Effector memory CD8-positive, alpha-beta T cell (primary cell): ENCODE results near the gene NAPA.
"Not testable (repeated sequence)": the region's sequence is repeated elsewhere in the genome, so short reads cannot be mapped to it uniquely, and the experiment has no call there.

ENCODE experiments used
- ATAC-seq: fragments of 150-1000 bp; cut with Tn5 transposase; replicated peaks from 2 replicates; pipeline ENCODE4 v1.10.0; 2021; ENCODE audit warnings: mild to moderate bottlenecking, moderate library complexity
- DNase-seq, 3 experiments: peaks; one replicate each; pipeline ENCODE4 v3.0.0; 2021
- H3K27ac Mint-ChIP-seq, 2 donors: one replicate each; pipeline ENCODE4 v1.8.0; 2022; ENCODE audit warnings: mild to moderate bottlenecking in 2 of 2, mixed read lengths in 2 of 2, moderate library complexity in 2 of 2
- H3K27me3 Mint-ChIP-seq, 2 donors: one replicate each; pipeline ENCODE4 v1.8.0; 2022; ENCODE audit warnings: mixed read lengths in 2 of 2
- H3K36me3 Mint-ChIP-seq: one replicate; pipeline ENCODE4 v1.8.0; 2022; ENCODE audit warnings: mild to moderate bottlenecking, moderate library complexity, mixed read lengths; ENCODE audit not compliant: insufficient read depth
- H3K4me1 Mint-ChIP-seq, 2 donors: one replicate each; pipeline ENCODE4 v1.8.0; 2022; ENCODE audit warnings: low read depth in 2 of 2, mixed read lengths in 2 of 2
- H3K4me3 Mint-ChIP-seq, 2 donors: one replicate each; pipeline ENCODE4 v1.8.0; 2022; ENCODE audit warnings: mild to moderate bottlenecking in 2 of 2, mixed read lengths in 2 of 2, moderate library complexity in 2 of 2
- H3K9me3 Mint-ChIP-seq, 2 donors: one replicate each; pipeline ENCODE4 v1.8.0; 2022; ENCODE audit warnings: mixed read lengths in 2 of 2

Gene NAPA

DNA sequence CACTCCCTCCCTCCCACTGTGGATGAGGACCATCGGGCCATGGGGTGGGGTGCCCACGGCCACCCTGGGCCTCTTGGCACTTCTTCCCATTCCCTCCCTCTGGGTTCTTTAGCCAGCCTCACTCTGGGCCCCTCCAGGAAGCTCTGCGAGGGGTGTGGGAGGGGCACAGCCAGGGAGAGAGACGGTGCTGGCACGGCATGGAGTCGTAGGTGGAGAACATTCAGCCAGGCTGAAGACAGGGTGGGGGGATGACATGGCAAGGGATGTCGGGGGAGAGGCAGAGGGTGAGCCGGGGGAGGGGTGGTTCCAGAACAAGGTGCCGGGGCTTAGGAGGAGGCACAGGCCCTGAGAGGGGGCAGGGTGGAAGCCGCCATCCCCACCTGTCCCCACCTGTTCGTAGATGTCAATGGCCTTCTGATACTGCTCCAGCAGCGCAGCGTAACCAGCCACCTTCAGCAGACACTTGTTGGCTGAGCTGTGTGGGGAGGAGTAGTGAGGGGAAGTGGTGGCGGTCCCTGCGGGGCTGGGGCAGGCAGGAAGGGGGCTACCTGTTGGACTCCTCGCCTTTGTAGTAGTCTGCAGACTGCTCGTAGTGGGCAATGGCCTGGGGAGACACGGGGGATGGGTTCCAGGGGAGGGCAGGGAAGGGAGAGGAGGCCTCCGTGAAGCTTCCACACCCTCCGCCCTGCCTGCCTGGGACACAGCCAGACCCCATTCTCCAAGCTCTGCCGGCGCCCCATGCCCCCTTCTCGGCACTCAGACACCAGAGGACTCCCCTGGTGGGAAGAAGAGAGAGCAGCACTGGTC, 22.1 kb downstream of the NAPA start:
- peaks cover 5 to 17% of the 10 kb centered on the region in 2 donors for H3K4me1 Mint-ChIP-seq
- DNase-seq (no peak), ATAC-seq (no peak)
- H3K9me3 Mint-ChIP-seq = no peaks in the 10 kb centered on the region
- no peak overlapping the region for H3K4me3 Mint-ChIP-seq
- H3K27ac Mint-ChIP-seq = peak overlapping the region; percentile 72 to 83
- no peaks in the 10 kb centered on the region for H3K27me3 Mint-ChIP-seq
- peaks cover 81% of the 10 kb centered on the region for H3K36me3 Mint-ChIP-seq

DNA sequence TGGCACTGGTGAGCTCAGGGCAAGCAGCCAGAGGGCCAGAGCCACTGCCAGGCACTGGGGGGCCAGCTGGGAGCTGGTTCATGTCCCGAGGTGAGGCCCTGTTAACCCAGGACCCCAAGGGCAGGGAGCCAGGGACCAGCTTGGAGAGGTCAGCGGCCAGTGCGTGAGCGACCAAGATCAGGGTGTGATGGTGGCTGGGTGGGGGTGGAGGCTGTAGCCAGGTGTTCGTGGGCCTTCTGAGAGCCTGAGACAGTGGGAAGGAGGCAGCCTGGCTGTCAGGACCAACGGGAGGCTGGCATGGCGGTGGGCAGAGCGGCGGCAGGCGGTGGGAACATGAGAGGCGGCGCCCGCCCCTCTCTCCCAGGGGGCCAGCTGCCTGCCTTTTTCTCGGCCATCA, 22.7 kb downstream of the NAPA start:
- peak overlapping the region in 1 of 2 donors; percentile 72 for H3K27ac Mint-ChIP-seq
- no peak for DNase-seq
- H3K36me3 Mint-ChIP-seq = peaks cover 81% of the 10 kb centered on the region
- ATAC-seq = no peak
- H3K27me3 Mint-ChIP-seq = no peaks in the 10 kb centered on the region
- peaks cover 5 to 17% of the 10 kb centered on the region in 2 donors for H3K4me1 Mint-ChIP-seq
- H3K4me3 Mint-ChIP-seq = no peak overlapping the region
- H3K9me3 Mint-ChIP-seq = no peaks in the 10 kb centered on the region

DNA sequence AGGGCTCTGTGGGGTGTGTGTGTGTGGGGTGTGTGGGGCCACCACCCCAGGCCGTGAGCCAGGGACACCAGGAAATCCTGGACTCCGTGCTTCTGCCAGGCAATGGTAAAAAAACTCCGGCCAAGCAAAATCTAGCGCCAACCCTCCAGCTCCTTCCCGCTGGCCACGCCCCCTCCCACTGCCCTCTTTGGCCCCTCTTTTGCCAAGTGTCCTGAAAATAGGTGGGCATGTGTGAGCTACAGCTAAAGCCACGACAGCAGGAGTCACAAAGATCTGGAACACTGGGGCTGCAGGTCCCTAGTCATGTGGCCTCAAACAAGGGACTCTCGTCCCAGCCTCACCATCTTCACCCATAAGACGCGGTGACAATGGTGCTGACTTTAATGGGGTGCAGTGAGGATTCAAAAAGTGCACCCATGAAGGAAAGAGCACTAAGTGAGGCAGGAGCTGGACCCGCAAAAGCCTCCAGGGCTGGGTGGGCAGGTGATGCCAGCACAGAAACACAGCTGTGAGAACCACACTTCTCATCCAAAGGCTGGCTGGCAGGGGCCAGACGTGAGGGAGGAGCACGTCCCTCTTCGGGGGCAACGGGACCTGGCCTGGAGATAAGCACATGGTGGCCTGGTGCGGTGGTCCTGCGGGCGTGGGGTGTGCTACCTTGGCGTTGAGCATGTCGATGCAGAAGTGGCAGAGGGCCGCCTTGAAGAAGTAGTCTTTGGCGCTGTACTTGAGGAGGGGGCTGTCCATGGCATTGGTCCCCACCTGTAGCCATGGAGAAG, 23.3 kb downstream of the NAPA start:
- ATAC-seq = no peak
- Mint-ChIP-seq H3K9me3 (no peaks in the 10 kb centered on the region), H3K4me1 (peaks cover 7 to 17% of the 10 kb centered on the region in 2 donors), H3K36me3 (peaks cover 85% of the 10 kb centered on the region), H3K4me3 (no peak overlapping the region), H3K27me3 (no peaks in the 10 kb centered on the region), H3K27ac (peak overlapping the region in 1 of 2 donors; percentile 72)
- DNase-seq = no peak

DNA sequence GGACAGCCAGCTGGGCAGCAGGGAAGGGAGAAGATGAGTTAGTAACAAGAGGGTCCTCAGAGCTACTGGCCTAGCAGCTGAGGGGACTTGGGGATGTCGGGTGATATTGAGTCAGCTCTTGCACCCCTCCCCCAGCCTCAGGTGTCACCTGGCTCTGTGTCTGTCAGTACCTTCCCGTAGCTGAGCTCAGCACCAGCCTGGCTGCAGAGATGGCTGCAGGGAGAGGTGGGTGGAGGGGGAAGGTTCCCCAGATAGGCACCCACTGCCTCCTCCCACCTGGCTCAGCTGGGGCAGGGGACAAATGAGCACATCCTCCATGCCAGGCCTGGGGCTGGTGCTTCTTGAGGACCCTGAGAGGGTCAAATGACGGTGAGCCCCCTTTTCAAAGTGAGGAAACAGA, 24.0 kb downstream of the NAPA start:
- H3K4me3 Mint-ChIP-seq = no peak overlapping the region

DNA sequence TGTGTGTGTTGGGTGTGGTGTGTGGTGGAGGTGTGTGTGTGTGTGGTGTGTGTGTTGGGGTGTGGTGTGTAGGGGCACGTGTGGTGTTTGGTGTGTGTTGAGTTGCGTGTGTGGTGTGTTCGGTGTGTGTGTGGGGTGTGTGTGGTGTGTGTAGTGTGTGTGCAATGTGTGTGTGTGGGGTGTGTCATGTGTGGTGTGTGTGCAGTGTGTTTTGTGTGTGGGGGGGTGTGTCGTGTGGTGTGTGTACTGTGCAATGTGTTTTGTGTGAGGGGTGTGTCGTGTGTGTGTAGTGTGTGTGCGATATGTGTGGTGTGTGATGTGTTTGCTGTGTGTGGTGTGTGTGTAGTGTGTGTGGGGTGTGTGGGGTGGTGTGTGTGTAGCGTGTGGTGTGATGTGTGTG, 24.8 kb downstream of the NAPA start:
- no peak for ATAC-seq
- no peaks in the 10 kb centered on the region for H3K9me3 Mint-ChIP-seq
- H3K4me1 Mint-ChIP-seq = peaks cover 9 to 12% of the 10 kb centered on the region in 2 donors
- H3K36me3 Mint-ChIP-seq = peaks cover 91% of the 10 kb centered on the region
- no peak for DNase-seq
- H3K27ac Mint-ChIP-seq = peak overlapping the region; percentile 11 to 67
- H3K4me3 Mint-ChIP-seq = no peak overlapping the region
- H3K27me3 Mint-ChIP-seq = no peaks in the 10 kb centered on the region

More for the DNA sequence above, 24.0 kb downstream of the NAPA start:
- no peak for DNase-seq
- peaks cover 88% of the 10 kb centered on the region for H3K36me3 Mint-ChIP-seq
- peaks cover 7 to 12% of the 10 kb centered on the region in 2 donors for H3K4me1 Mint-ChIP-seq
- H3K27me3 Mint-ChIP-seq = no peaks in the 10 kb centered on the region
- no peaks in the 10 kb centered on the region for H3K9me3 Mint-ChIP-seq
- peak overlapping the region; percentile 11 to 39 for H3K27ac Mint-ChIP-seq
- peak; percentile 18 for ATAC-seq

DNA sequence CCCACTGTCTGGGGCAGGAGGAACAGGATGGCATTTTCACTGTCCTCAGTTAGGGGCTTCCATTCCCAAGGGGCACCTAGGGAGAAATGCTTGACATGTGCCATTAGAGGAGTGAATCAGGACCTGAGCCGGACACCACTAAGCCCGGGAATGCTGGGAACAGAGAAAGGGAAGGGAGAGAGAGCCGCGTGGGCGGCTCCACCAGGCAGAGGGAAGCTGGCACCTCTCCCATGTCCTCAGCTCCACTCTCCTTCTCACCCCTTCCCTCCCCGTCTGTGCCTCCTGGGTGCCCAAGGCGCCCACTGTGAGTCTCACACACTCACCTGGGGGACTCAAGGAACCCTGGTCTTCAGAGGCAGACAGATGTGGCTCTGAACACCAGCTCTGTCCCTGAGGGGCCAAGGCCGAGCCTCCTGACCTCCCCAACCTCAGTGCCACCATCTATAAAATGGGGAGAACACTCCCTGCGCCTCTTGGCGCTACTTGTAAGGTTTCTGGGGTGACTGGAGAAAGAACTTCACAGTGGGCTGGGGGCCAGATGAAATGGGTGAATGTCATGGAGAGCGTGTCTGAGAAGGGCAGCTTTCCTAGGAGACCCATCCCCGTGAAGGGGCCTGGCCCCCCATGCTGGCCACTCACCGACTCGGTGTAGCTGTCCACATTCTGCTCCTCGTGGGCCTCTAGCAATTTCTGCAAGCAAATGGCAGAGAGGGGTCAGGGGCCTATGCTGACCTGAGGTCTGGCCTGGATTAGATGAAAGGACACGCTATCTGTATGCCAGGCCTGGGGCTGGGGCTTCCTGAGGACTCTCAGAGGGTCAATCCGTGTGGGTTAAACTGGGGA, 25.6 kb downstream of the NAPA start:
- Mint-ChIP-seq H3K4me1 (peaks cover 14 to 15% of the 10 kb centered on the region in 2 donors), H3K9me3 (no peaks in the 10 kb centered on the region), H3K27me3 (no peaks in the 10 kb centered on the region), H3K4me3 (no peak overlapping the region), H3K27ac (peak overlapping the region in 1 of 2 donors; percentile 67), H3K36me3 (peaks cover 93% of the 10 kb centered on the region)
- DNase-seq = no peak
- no peak for ATAC-seq

DNA sequence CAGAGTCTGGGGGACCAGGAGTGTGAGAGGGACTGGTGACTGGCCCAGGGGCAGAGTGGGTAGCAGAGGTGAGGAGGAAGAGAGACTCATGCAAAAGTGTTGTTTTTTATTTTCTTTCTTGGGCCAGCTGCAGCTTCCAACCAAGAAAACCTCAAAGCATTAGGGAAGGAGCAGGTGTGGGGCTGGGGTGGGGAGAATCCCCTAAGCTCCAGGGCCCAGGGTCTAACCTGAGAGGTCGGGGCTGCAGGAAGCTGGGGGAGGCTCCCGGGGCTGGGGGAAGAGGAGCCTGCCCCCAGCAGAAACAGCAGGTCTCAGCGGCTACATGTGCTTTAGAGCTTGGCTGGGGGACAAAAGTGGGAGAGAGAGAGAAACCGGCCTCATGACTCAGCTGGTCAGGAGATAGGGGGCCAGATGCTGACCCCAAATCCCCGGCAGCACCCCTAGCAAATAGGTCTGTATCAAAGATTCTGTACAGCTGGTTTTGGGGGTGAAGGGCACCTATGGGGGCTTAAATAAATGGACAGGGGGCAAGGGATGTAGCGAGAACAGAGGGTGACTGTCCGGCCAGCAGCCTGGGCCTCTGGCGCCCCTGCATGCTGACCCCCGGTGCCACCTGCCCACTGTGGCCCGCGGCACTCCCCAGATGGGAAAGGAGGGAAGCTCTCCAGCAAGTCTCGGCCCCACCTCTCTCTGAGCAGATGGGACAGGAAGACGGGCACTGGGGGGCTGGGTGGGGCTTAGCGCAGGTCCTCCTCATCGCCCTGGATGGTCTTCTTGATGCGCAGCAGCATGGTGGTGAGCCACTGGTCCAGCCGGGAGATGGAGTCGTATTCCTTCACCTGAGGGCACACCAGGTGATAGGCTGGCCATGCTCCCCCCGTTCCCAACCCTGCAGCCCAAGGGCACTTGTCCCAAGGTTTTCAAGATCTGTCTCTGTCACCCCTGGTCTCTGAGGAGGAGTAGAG, 27.0 kb downstream of the NAPA start:
- peaks cover 86% of the 10 kb centered on the region for H3K36me3 Mint-ChIP-seq
- no peaks in the 10 kb centered on the region for H3K9me3 Mint-ChIP-seq
- peaks cover 22 to 23% of the 10 kb centered on the region in 2 donors for H3K4me1 Mint-ChIP-seq
- no peaks in the 10 kb centered on the region for H3K27me3 Mint-ChIP-seq
- DNase-seq = no peak
- no peak for ATAC-seq
- peak overlapping the region in 1 of 2 donors; percentile 39 for H3K4me3 Mint-ChIP-seq
- H3K27ac Mint-ChIP-seq = peak overlapping the region; percentile 23 to 81

DNA sequence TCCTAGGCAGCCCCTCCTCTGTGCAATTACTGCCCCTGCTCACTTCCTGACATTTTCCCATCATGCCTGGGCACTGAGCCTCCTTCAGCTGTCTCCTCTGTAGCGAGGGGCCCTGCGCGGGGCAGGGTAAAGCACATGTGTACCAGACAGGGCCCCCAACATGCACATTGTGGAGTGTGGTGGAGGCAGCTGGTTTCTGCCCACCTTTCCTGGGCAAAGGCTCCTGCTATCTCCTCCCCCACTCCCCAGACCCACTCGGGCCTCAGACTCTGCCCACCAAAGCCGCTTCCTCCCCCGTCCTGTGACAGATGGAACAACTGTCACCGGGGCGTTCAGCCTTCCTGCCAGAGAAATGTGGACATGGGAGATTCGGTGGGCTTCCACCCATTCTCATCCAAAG, 28.0 kb downstream of the NAPA start:
- peak overlapping the region in 1 of 2 donors; percentile 39 for H3K4me3 Mint-ChIP-seq
- H3K27ac Mint-ChIP-seq = peak overlapping the region; percentile 23 to 81
- H3K4me1 Mint-ChIP-seq = peaks cover 22 to 23% of the 10 kb centered on the region in 2 donors
- DNase-seq = no peak
- ATAC-seq = no peak
- no peaks in the 10 kb centered on the region for H3K9me3 Mint-ChIP-seq
- peaks cover 78% of the 10 kb centered on the region for H3K36me3 Mint-ChIP-seq
- no peaks in the 10 kb centered on the region for H3K27me3 Mint-ChIP-seq

DNA sequence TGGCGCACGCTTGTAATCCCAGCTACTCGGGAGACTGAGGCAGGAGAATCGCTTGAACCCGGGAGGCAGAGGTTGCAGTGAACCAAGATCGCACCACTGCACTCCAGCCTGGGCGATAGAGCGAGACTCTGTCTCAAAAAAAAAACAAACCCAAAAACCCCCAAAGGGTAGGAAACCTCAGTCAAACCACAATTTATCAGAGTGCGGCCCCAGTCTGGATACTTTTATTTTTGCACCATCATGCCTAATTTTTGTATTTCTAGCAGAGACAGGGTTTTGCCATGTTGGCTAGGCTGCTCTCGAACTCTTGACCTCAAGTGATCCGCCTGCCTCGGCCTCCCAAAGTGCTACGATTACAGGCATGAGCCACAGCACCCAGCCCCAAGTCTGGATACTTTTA, 28.6 kb downstream of the NAPA start:
- not testable (repeated sequence) for ATAC-seq, H3K9me3 Mint-ChIP-seq, H3K27me3 Mint-ChIP-seq, H3K4me3 Mint-ChIP-seq, DNase-seq
- Mint-ChIP-seq H3K27ac (peak overlapping the region in 1 of 2 donors; percentile 81), H3K36me3 (peaks cover 71% of the 10 kb centered on the region), H3K4me1 (peaks cover 22 to 23% of the 10 kb centered on the region in 2 donors)

DNA sequence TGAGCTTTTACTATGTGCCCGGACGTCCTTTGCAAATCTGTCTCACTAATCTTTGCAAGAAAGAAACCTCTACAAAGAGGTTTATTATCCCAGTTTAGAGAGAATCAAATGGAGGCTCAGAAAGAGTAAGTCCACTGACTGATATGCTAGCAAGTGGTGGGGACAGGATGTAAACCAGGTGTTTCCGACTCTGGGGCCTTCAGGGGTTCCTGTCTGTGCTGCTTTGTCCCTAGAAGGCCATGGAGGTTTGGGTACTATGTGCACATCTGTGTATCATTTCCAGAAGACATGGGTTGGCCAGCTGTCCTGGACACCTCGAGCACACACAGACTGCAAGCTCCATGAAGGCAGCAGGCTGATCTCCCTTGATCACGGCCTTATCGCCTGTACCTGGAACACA, 29.7 kb downstream of the NAPA start:
- peak overlapping the region; percentile 98 to 99 for H3K27ac Mint-ChIP-seq
- H3K4me1 Mint-ChIP-seq = peaks cover 18 to 23% of the 10 kb centered on the region in 2 donors

DNA sequence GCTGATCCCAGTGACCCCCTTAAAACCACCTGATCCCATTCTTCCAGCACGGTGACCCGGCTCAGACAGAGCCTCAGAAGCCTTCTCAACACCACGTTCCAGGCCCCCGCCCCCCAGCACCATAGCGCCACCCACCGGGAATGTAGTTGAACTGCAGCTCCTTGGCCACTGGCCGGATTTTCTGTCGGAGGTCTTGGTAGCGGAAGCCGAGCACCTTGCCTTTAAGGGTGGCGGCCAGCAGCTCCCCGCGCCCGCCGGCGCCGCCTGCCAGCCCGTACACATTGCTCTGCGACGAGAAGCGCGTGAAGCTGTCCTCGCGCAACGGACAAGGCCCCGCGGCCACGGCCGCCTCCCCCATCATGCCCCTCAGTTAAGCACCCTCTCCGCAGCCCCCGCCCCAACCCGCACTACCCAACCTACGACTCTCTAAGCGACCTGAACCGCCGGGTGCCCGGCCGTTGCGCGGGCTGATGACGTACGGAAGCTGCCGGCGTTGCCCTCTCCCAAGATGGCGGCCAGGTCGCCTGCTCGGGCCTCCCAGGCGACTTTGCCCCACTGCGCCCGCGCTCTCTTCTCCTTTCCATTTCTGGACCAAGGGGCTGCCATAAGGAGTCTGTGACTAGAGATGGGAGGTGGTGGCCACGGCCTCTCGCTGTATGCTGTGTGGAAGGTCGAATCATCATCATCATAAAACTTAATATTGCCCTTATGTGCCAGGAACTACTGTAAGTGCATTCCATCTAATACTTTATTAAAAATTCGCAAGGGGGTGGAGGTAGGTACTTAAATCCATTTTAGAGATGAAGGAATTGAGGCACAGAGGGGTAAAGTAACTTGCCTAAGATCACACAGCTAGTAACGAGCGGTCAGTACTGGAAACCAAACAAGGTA, 30.8 kb downstream of the NAPA start, which contains the start of gene KPTN:
KPTN (minus strand) TSS at position 420 of the 891 bp plus-strand sequence; CDS start at position 361, 59 bp downstream.
- Mint-ChIP-seq H3K27me3 (no peaks in the 10 kb centered on the region), H3K4me3 (peak within 1 kb of the TSS; percentile 95)

More for the DNA sequence above, 29.7 kb downstream of the NAPA start:
- H3K4me3 Mint-ChIP-seq = peak overlapping the region; percentile 95
- ATAC-seq (no peak), DNase-seq (no peak)
- no peaks in the 10 kb centered on the region for H3K27me3 Mint-ChIP-seq
- peaks cover 61% of the 10 kb centered on the region for H3K36me3 Mint-ChIP-seq
- no peaks in the 10 kb centered on the region for H3K9me3 Mint-ChIP-seq

More for the DNA sequence above, 30.8 kb downstream of the NAPA start, which contains the start of gene KPTN:
- Mint-ChIP-seq H3K36me3 (peaks cover 51% of the 10 kb centered on the region), H3K4me1 (peaks cover 14 to 22% of the 10 kb centered on the region in 2 donors), H3K9me3 (no peaks in the 10 kb centered on the region), H3K27ac (peak within 1 kb of the TSS; percentile 98 to 99)
- DNase-seq (peak; percentile 85 to 88 (median 86)), ATAC-seq (peak; percentile 87)
